Transverse colon (tissue), 4 donors: ENCODE results near the gene HMGB1. TPM values are rescaled to one million over a fixed set of nuclear protein-coding genes. Genes with fewer than 3 reads are reported as not detected.
A peak's percentile ranks its signal among the peaks of the same experiment; 100 is the strongest.

Experiments
- DNase-seq: peaks from one replicate; pipeline ENCODE4 v3.0.0-alpha.2; 2019
- H3K27ac ChIP-seq, 4 donors: fragments of 200-600 bp; sonication (generic); 2 replicates each; pipeline ENCODE4 v1.5.1; 2016 to 2018; ENCODE audit warnings: inconsistent platforms in 4 of 4
- H3K27me3 ChIP-seq: fragments of 200-600 bp; sonication (generic); 2 replicates; pipeline ENCODE4 v1.5.1; 2017; ENCODE audit warnings: inconsistent platforms
- H3K36me3 ChIP-seq, 4 donors: fragments of 200-600 bp; sonication (generic); 2 replicates each; pipeline ENCODE4 v1.5.1; 2017 to 2019; ENCODE audit warnings: inconsistent platforms in 4 of 4
- H3K4me1 ChIP-seq, 4 donors: fragments of 200-600 bp; sonication (generic); 2 replicates each; pipeline ENCODE4 v1.5.1; 2017 to 2020; ENCODE audit warnings: inconsistent platforms in 4 of 4
- H3K4me3 ChIP-seq, 4 donors: fragments of 200-600 bp; sonication (generic); 1 replicate in 1 of 4; 2 replicates in 3 of 4; pipeline versions ENCODE4 v1.5.1 to v1.6.1; 2017 to 2019; ENCODE audit warnings: inconsistent platforms in 4 of 4
- H3K9me3 ChIP-seq, 2 donors: fragments of 200-600 bp; sonication (generic); 2 replicates each; pipeline ENCODE4 v1.5.1; 2017 to 2019; ENCODE audit warnings: inconsistent platforms in 2 of 2
- EP300 ChIP-seq: sonication (generic); formaldehyde crosslinking; IDR thresholded peaks from one replicate; pipeline ENCODE4 v1.6.1; 2017; ENCODE audit warnings: antibody characterized with exemption, low read depth
- POLR2A ChIP-seq: fragments of 450-650 bp; IDR thresholded peaks from one replicate; pipeline ENCODE4 v1.6.1; 2016; ENCODE audit warnings: antibody characterized with exemption, mild to moderate bottlenecking, moderate library complexity
- POLR2AphosphoS5 ChIP-seq, 3 donors: sonication (generic); formaldehyde crosslinking; IDR thresholded peaks; one replicate each; pipeline ENCODE4 v1.6.1; 2016; ENCODE audit warnings: antibody characterized with exemption in 3 of 3
- WGBS, 2 donors: methylation state at CpG; one replicate each; pipeline ENCODE4 v1.1.5; 2018; ENCODE audit warnings: low coverage in 1 of 2; 5-methylcytosine and 5-hydroxymethylcytosine counted together
- in situ Hi-C, 4 donors: fragments of 200-750 bp; cut with MboI; loops; one replicate each; pipeline versions ENCODE4 v1.15.0 to v1.15.1; 2017; ENCODE audit warnings: low sequenced_read_pairs in 3 of 4, low pct_ligation_motif_present in 1 of 4, low pct_unique_long_range_greater_than_20kb in 1 of 4
- intact Hi-C: fragments of 100-400 bp; cut with DNase I; formaldehyde crosslinking; loops from one replicate; pipeline ENCODE4 v1.15.1; 2023; ENCODE audit warnings: low total_unique reads
- total RNA-seq, 4 donors: library from RNA; depleted of rRNA; stranded (reverse); fragments of >200 nt; gene quantifications; one replicate each; pipeline ENCODE4 v1.1.0, GENCODE V29; 2016
- TF ChIP-seq, protein P1 (sequence below), 5 experiments: fragments of 200-600 bp in 3 of 5; fragments of 450-650 bp in 2 of 5; sonication (generic) in 3 of 5; IDR thresholded peaks; 1 replicate in 2 of 5; 2 replicates in 3 of 5; pipeline ENCODE4 v1.5.1; 2016 to 2017; ENCODE audit warnings: antibody characterized with exemption in 5 of 5, inconsistent platforms in 3 of 5, mild to moderate bottlenecking in 2 of 5, moderate library complexity in 1 of 5

The HMGB1 gene
- total RNA-seq, 4 donors from 2014 or later = 131 to 274 (median 152) TPM

DNA sequence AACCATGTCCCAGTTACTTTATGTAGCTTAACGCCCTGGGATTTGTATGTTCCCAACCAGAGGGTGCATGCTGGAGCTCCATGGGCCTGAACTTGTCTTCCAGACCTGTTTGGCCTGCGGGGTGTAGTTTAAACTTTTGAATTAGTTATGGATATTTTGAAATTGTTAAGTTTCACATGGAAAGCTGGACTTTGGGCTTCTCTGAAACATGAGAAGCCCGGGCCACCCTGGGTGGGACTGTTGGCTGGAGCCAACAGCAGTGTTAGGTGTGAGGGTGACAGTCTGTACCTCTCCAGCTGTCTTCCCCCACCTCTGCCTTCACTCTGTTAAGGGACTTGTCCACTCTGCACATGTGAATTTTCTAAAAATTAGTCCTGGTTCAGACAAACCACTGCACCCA lies 41.8 kb downstream of the HMGB1 start:
- TF ChIP-seq POLR2AphosphoS5 (IDR thresholded peaks at IDR 0.05) = no peak
- TF ChIP-seq, protein P1, sequence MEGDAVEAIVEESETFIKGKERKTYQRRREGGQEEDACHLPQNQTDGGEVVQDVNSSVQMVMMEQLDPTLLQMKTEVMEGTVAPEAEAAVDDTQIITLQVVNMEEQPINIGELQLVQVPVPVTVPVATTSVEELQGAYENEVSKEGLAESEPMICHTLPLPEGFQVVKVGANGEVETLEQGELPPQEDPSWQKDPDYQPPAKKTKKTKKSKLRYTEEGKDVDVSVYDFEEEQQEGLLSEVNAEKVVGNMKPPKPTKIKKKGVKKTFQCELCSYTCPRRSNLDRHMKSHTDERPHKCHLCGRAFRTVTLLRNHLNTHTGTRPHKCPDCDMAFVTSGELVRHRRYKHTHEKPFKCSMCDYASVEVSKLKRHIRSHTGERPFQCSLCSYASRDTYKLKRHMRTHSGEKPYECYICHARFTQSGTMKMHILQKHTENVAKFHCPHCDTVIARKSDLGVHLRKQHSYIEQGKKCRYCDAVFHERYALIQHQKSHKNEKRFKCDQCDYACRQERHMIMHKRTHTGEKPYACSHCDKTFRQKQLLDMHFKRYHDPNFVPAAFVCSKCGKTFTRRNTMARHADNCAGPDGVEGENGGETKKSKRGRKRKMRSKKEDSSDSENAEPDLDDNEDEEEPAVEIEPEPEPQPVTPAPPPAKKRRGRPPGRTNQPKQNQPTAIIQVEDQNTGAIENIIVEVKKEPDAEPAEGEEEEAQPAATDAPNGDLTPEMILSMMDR (IDR thresholded peaks at IDR 0.05) = no peak
- no peak for TF ChIP-seq EP300
- no peak for TF ChIP-seq POLR2A
- in situ Hi-C loops (no loop called here), intact Hi-C loops (no loop called here)
- Histone ChIP-seq H3K9me3 (no peaks in the 10 kb centered on the region), H3K27me3 (no peaks in the 10 kb centered on the region), H3K27ac (no peak overlapping the region), H3K4me3 (no peak overlapping the region), H3K36me3 (no peaks in the 10 kb centered on the region), H3K4me1 (peaks cover 9 to 20% (median 9%) of the 10 kb centered on the region in 4 donors)
- WGBS, 2 donors = 88 to 94% methylated on average over 2 to 3 of the region's 3 CpGs
- no peak for DNase-seq

DNA sequence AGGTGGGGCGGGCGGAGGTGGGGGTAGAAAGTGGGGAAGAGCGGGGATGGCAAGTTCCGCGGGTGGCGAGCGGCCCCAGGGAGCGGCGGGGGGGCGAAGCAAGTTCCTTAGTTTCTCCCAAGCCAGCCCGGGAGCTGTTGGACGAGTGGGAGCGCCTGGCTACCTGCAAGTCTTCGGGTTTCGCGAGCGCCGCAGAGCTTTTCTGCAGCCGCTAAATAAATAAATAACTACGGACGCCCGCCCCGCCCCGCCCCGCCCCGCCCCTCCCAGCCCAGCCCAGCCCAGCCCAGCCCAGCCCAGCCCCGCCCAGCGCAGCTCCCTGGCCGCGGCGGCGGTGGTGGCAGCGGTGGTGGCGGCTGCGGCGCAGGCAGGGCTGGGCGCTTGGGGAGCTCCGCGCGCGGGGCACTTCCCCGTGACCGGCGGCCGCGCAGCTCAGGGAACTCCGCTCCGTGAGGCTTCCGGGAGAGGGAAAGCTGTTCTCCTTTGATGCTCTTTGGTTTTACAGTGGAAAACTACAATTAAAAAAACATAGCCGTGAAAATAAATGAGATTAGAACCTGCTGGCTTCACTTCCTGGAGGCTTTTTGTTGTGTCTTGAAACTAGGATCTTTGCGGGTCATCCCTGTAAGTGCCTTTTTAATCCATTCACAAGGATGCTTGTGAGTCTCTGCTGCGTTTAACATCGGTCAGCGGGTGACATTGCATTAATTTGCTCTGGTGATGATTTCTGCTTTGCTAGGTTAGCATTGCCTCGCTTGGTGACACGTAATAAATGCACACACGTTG lies 43.5 kb downstream of the HMGB1 start, which contains the start of gene UBE2L5:
Gene UBE2L5 (plus strand): TSS at position 440 of the 786 bp plus-strand sequence. CDS start 5,498 bp downstream, outside the sequence.
- in situ Hi-C loops (no loop called here), intact Hi-C loops (loop anchor here (1.0 kb wide), 1 partner anchor 23 kb away; no protein-coding TSS in a partner anchor)
- Histone ChIP-seq H3K9me3 (no peaks in the 10 kb centered on the region), H3K36me3 (no peaks in the 10 kb centered on the region), H3K27me3 (no peaks in the 10 kb centered on the region), H3K4me1 (peaks cover 9 to 20% (median 9%) of the 10 kb centered on the region in 4 donors), H3K4me3 (peak within 1 kb of the TSS; percentile 43 to 66 (median 54)), H3K27ac (peak within 1 kb of the TSS; percentile 91 to 98 (median 94))
- peak; percentile 79 for DNase-seq
- no peak for TF ChIP-seq EP300
- TF ChIP-seq POLR2AphosphoS5 (IDR thresholded peaks at IDR 0.05) = peak; percentile 55 to 83 (median 82)
- TF ChIP-seq POLR2A = peak; percentile 66
- TF ChIP-seq, protein P1 (IDR thresholded peaks at IDR 0.05) = no peak
- WGBS, 2 donors = 0 to 1% methylated on average over 5 to 48 of the region's 57 CpGs

DNA sequence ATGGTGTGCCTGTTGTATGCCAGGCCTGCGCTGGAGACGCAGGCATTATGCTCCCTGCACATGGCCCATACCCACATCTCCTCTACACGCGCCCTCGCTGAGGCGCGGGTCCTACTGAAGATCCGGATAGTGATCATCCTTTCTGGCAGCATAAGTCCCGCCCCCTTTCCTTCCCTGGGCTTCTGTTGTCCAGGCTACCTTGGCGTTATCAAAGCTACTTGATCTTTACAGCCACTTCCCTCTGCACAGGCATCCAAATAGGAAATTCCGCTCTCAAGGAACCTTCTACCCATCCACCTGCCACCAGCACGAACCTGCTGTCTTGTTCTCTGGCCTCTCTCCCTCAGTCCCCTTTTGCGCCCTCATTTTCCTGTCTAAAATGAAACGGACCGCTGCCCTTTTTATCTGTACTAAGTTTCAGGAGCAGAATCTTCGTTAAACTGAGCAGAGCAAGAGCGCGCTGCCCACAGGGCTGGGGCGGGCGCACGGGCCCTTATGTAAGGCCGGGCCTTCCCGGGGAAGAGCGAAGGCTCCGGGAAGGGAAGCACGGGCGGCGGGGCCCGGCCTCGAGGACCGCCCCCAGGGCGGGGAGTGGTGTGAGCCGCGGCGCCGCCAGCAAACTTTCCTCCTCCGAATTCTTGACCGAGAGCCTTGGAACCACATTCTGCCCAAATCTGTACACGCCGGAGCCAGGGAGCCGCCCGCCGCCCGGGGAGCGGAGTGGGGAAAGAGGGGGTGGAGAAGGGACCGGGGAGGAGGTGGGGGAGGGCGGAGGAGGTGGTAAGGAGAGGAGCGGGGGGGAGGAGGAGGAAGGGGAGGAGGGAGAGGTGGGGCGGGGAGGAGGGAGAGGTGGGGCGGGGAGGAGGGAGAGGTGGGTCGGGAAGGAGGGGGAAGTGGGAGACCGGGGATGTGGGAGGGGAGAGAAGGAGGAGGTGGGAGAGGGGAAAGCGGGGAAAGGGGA lies 44.4 kb downstream of the HMGB1 start:
- Histone ChIP-seq H3K27me3 (no peaks in the 10 kb centered on the region), H3K36me3 (no peaks in the 10 kb centered on the region), H3K27ac (peak overlapping the region; percentile 91 to 98 (median 94)), H3K9me3 (no peaks in the 10 kb centered on the region), H3K4me1 (peaks cover 9 to 20% (median 9%) of the 10 kb centered on the region in 4 donors), H3K4me3 (peak overlapping the region; percentile 30 to 62 (median 44))
- intact Hi-C loops = loop anchor here (1.0 kb wide), 1 partner anchor 24 kb away; no protein-coding TSS in a partner anchor
- TF ChIP-seq POLR2AphosphoS5 (IDR thresholded peaks at IDR 0.05) = peak; percentile 59 to 75 (median 62)
- TF ChIP-seq, protein P1 (IDR thresholded peaks at IDR 0.05) = no peak
- TF ChIP-seq EP300 = no peak
- TF ChIP-seq POLR2A = peak; percentile 82
- in situ Hi-C loops = no loop called here
- DNase-seq = peak; percentile 82
- 2 to 6% methylated on average over 14 to 46 of the region's 53 CpGs for WGBS, 2 donors
